SU-DHL-6 (cell line): ENCODE results near the gene PARVA.
"Not testable (repeated sequence)": the region's sequence is repeated elsewhere in the genome, so short reads cannot be mapped to it uniquely, and the experiment has no call there.

Experiments used
- H2AFZ ChIP-seq: fragments of 200-600 bp; sonication (generic); 2 replicates; pipeline ENCODE4 v1.6.1; 2014; ENCODE audit warnings: low read depth, mild to moderate bottlenecking, moderate library complexity, mixed read lengths, antibody characterized with exemption, low read length; ENCODE audit not compliant: severe bottlenecking
- H3F3A ChIP-seq: fragments of 200-600 bp; shearing (Covaris generic); 2 replicates; pipeline ENCODE4 v1.6.0; 2016; ENCODE audit warnings: antibody characterized with exemption, mild to moderate bottlenecking; ENCODE audit not compliant: insufficient read depth
- H3K27ac ChIP-seq: fragments of 200-600 bp; sonication (generic); 2 replicates; pipeline ENCODE4 v1.5.1; 2016; ENCODE audit warnings: low read depth, mild to moderate bottlenecking, low read length, moderate library complexity, mixed read lengths
- H3K27me3 ChIP-seq: fragments of 200-600 bp; sonication (generic), shearing (Covaris generic); 2 replicates; pipeline ENCODE4 v1.6.0; 2014; ENCODE audit warnings: mild to moderate bottlenecking, low read length
- H3K36me3 ChIP-seq: fragments of 200-600 bp; sonication (generic); 2 replicates; pipeline ENCODE4 v1.6.1; 2014; ENCODE audit warnings: mild to moderate bottlenecking, low read length, mixed read lengths
- H3K4me2 ChIP-seq: fragments of 300-600, 200-600 bp; shearing (Covaris generic), sonication (generic); 2 replicates; pipeline ENCODE4 v1.6.0; 2014; ENCODE audit warnings: low read length, low read depth, mild to moderate bottlenecking; ENCODE audit not compliant: poor library complexity, severe bottlenecking
- H3K4me3 ChIP-seq: fragments of 200-600 bp; sonication (generic); 2 replicates; pipeline ENCODE4 v1.5.1; 2014; ENCODE audit warnings: antibody characterized with exemption, low read length, mild to moderate bottlenecking, mixed read lengths; ENCODE audit not compliant: insufficient read depth, poor library complexity, severe bottlenecking
- H3K79me2 ChIP-seq: fragments of 200-600 bp; sonication (generic); 2 replicates; pipeline ENCODE4 v1.6.1; 2014; ENCODE audit warnings: mild to moderate bottlenecking, low read length, moderate library complexity; ENCODE audit not compliant: insufficient read depth
- H3K9ac ChIP-seq: fragments of 200-600 bp; sonication (generic); 2 replicates; pipeline ENCODE4 v1.7.0; 2014; ENCODE audit warnings: mild to moderate bottlenecking, low read length
- H3K9me2 ChIP-seq: fragments of 200-600 bp; sonication (generic); replicated peaks from 2 replicates; pipeline ENCODE4 v1.6.1; 2014; ENCODE audit warnings: low read length; ENCODE audit not compliant: insufficient read depth
- H3K9me3 ChIP-seq: fragments of 200-600 bp; sonication (generic); 2 replicates; pipeline ENCODE4 v1.6.1; 2014; ENCODE audit warnings: low read length, mixed read lengths; ENCODE audit not compliant: insufficient read depth
- H4K20me1 ChIP-seq: fragments of 200-600 bp; sonication (generic); 2 replicates; pipeline ENCODE4 v1.6.1; 2014; ENCODE audit warnings: low read depth, mild to moderate bottlenecking, antibody characterized with exemption, low read length, moderate library complexity, mixed read lengths
- CTCF ChIP-seq: fragments of 200-600 bp; sonication (generic); IDR thresholded peaks from one replicate; pipeline ENCODE4 v1.5.1; 2017; ENCODE audit warnings: antibody characterized with exemption, mild to moderate bottlenecking, low read length, moderate library complexity; ENCODE audit not compliant: insufficient read depth, poor library complexity, severe bottlenecking
- EZH2phosphoT487 ChIP-seq: fragments of 200-600 bp; sonication (generic), shearing (Covaris generic); conservative IDR thresholded peaks from 2 replicates; pipeline ENCODE4 v1.6.1; 2018; ENCODE audit warnings: mild to moderate bottlenecking, antibody characterized with exemption, low read length, moderate library complexity, mixed read lengths

The PARVA gene

DNA sequence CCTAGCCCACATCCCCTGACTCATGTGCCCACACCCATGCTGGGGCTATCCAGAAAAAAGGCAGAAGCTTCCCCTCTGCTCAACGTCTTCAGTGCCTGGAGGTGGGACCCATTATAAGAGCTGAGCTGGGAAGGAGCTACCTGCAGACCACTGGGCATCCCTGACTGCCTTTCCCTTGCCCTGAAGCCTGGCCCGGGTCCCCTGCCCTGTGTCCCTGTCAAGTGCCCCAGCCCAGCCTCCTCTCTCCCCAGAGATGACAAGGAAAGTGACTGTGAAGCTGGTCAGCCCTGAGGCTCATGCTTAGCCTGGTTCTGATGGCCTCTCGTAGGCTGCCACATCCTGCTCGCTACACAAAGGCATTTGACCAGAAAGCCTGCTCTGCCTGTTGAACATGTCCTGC lies 140.4 kb downstream of the PARVA start:
- H3K4me2 ChIP-seq: no peak overlapping the region
- no peak overlapping the region for H2AFZ ChIP-seq
- H3F3A ChIP-seq: no peaks in the 10 kb centered on the region
- H3K9ac ChIP-seq: no peak overlapping the region
- no peaks in the 10 kb centered on the region for H3K79me2 ChIP-seq
- no peaks in the 10 kb centered on the region for H4K20me1 ChIP-seq
- H3K9me3 ChIP-seq: no peaks in the 10 kb centered on the region
- no peaks in the 10 kb centered on the region for H3K9me2 ChIP-seq
- no peak overlapping the region for H3K27ac ChIP-seq
- TF ChIP-seq EZH2phosphoT487 (no peak), CTCF (no peak)
- H3K36me3 ChIP-seq: no peaks in the 10 kb centered on the region
- no peaks in the 10 kb centered on the region for H3K27me3 ChIP-seq
- H3K4me3 ChIP-seq: no peak overlapping the region

GRCh38 chr11:12518606-12519385 lies 141.4 kb downstream of the PARVA start:
- TF ChIP-seq EZH2phosphoT487: no peak
- no peak for TF ChIP-seq CTCF

GRCh38 chr11:12520054-12520453 lies 142.7 kb downstream of the PARVA start:
- Histone ChIP-seq H3K9me2 (no peaks in the 10 kb centered on the region), H3K4me2 (no peak overlapping the region), H3K9me3 (no peaks in the 10 kb centered on the region), H4K20me1 (no peaks in the 10 kb centered on the region), H3K79me2 (no peaks in the 10 kb centered on the region), H3K27me3 (no peaks in the 10 kb centered on the region), H2AFZ (no peak overlapping the region), H3K4me3 (no peak overlapping the region), H3F3A (no peaks in the 10 kb centered on the region), H3K27ac (no peak overlapping the region), H3K9ac (no peak overlapping the region), H3K36me3 (no peaks in the 10 kb centered on the region)
- no peak for TF ChIP-seq EZH2phosphoT487

More at GRCh38 chr11:12518606-12519385, 141.4 kb downstream of the PARVA start:
- Histone ChIP-seq H3K27me3 (no peaks in the 10 kb centered on the region), H3K4me2 (no peak overlapping the region), H3K9me2 (no peaks in the 10 kb centered on the region), H3K9ac (no peak overlapping the region), H3K36me3 (no peaks in the 10 kb centered on the region), H3K79me2 (no peaks in the 10 kb centered on the region), H3K27ac (no peak overlapping the region), H3K4me3 (no peak overlapping the region), H3K9me3 (no peaks in the 10 kb centered on the region), H2AFZ (no peak overlapping the region), H4K20me1 (no peaks in the 10 kb centered on the region), H3F3A (no peaks in the 10 kb centered on the region)

DNA sequence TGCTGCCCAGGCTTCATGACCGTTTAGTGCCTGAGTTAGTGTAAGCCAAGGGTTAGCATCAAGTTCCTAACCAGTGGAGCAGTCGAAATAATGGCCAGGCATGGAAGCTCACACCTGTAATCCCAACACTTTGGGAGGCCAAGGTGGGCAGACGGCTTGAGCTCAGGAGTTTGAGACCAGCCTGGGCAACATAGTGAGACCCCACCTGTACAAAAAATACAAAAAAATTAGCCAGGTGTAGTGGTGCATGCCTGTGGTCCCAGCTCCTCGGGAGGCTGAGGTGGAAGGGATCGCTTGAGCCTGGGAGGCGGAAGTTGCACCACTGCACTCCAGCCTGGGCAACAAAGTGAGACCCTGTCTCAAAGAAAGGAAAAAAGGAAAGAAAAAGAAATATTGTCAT lies 143.2 kb downstream of the PARVA start:
- not testable (repeated sequence) for H3K9me2 ChIP-seq, H3K4me3 ChIP-seq, H3K79me2 ChIP-seq, H3K4me2 ChIP-seq, H3F3A ChIP-seq, H2AFZ ChIP-seq, H3K9ac ChIP-seq, H4K20me1 ChIP-seq, H3K27ac ChIP-seq, H3K9me3 ChIP-seq, H3K36me3 ChIP-seq, H3K27me3 ChIP-seq
